Omental fat pad (tissue), 4 donors: Measurements from ENCODE around the gene THAP4. TPM values are rescaled to one million over a fixed set of nuclear protein-coding genes. Genes with fewer than 3 reads are reported as not detected.

Experiments
- ATAC-seq: fragments of 150-250 bp; one replicate; pipeline ENCODE4 v1.9.1; 2016; ENCODE audit warnings: mild to moderate bottlenecking, moderate library complexity; ENCODE audit not compliant: low FRiP score
- DNase-seq: peaks from one replicate; pipeline ENCODE4 v3.0.0-alpha.2; 2019; ENCODE audit warnings: low spot score
- total RNA-seq, 4 donors: library from RNA; depleted of rRNA; stranded (reverse); fragments of >200 nt; gene quantifications; one replicate each; pipeline ENCODE4 v1.1.0, GENCODE V29; 2016
- TF ChIP-seq, protein P1 (sequence below), 3 donors: fragments of 450-650 bp; IDR thresholded peaks; one replicate each; pipeline ENCODE4 v1.5.1; 2016 to 2017; ENCODE audit warnings: antibody characterized with exemption in 3 of 3, mild to moderate bottlenecking in 3 of 3, moderate library complexity in 2 of 3

The THAP4 gene
- total RNA-seq, 4 donors from 2014 or later, result 29.5 to 55.1 (median 44.8) TPM

DNA sequence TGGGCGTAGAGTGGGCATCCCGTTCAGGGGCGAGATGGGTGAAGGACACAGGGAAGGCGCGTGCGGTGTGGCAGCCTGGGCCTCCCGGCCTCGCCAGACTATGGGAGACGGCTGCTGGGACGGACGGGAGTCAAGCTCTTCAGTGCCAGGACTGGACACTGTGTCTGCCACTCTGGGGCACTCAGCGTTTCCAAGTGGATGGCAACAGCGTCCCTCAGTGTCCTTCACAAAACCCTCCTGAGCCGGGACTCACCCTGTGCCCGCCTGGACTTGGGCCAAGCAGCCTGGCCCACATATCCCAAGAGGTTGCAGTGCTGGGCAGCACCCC lies 94.7 kb downstream of the THAP4 start:
- TF ChIP-seq, protein P1, sequence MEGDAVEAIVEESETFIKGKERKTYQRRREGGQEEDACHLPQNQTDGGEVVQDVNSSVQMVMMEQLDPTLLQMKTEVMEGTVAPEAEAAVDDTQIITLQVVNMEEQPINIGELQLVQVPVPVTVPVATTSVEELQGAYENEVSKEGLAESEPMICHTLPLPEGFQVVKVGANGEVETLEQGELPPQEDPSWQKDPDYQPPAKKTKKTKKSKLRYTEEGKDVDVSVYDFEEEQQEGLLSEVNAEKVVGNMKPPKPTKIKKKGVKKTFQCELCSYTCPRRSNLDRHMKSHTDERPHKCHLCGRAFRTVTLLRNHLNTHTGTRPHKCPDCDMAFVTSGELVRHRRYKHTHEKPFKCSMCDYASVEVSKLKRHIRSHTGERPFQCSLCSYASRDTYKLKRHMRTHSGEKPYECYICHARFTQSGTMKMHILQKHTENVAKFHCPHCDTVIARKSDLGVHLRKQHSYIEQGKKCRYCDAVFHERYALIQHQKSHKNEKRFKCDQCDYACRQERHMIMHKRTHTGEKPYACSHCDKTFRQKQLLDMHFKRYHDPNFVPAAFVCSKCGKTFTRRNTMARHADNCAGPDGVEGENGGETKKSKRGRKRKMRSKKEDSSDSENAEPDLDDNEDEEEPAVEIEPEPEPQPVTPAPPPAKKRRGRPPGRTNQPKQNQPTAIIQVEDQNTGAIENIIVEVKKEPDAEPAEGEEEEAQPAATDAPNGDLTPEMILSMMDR (IDR thresholded peaks at IDR 0.05), result no peak
- no peak for DNase-seq
- ATAC-seq, result no peak

DNA sequence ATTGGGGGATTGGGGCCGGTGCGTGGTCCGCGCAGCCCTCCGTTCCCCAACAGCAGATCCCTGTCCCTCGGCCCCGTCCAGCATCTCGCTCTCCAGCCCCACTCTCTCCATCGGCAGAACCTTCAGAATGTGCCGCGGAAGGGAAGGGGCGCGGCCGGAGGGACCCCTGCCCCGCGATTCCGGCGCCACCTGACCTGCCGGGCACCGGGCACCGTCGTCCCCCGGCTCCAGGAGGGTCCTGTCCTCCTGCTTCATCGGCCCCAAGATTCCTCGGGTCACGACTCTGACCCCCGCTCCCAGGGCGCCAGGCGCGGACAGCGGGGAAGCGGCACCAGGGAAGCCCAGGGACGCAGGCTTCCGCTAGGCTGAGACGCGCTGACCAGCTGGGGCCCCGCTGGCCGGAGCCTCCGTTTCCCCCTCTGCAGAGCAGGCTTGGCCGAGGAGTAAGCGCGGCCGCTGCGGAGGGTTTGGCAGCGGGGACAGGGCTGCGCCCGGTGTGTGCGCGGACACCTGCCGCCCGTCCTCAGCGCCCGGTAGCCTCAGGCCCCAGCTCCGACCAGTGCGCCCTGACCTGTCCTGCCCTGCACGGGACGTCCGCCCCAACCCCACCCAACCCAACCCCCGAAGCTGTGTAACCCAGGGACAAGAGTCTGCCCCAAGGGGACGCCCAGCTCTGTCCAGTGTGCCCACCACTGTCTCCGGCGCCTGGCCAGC lies 95.2 kb downstream of the THAP4 start:
- no peak for ATAC-seq
- TF ChIP-seq, protein P1 (IDR thresholded peaks at IDR 0.05), result no peak
- no peak for DNase-seq

DNA sequence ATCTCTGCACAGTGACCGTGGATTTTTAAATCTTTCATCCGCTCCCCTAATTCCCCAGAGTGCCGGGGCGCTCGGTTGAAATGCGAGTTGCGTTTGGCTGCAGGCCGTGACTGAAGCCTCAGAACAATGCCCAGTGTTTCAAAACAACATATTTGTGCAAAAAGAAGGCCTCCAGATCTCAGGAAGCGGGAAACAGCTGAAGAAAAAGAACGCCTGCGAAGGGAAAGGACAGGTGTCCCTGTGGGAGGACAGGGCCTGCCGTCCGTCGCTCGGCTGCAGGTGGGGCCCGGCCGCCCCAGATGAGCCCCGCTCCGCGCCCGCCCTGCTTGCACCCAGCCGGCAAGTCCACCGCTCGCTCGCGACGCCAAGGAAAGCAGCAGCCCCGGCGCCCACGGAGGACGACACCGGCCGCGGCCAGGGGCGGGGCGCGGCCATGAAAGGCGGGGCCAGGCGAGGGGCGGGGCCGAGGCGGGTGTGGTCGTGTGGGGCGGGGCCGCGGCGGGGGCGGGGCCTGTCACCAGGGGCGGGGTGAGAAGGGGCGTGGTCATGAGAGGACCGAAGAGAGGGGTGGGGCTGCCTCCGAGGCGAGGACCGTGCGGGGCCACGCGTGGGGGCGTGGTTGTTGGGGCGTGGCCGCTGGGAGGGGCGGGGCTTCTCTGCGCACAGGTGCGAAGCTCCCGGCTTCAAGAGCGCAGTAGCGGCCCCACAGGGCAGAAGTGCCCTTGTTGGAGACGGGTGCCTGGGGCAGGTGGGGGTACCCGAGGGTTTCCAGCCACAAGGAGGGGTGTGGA lies 96.0 kb downstream of the THAP4 start:
- no peak for DNase-seq
- peak; percentile 33 for ATAC-seq
- TF ChIP-seq, protein P1 (IDR thresholded peaks at IDR 0.05), result no peak

DNA sequence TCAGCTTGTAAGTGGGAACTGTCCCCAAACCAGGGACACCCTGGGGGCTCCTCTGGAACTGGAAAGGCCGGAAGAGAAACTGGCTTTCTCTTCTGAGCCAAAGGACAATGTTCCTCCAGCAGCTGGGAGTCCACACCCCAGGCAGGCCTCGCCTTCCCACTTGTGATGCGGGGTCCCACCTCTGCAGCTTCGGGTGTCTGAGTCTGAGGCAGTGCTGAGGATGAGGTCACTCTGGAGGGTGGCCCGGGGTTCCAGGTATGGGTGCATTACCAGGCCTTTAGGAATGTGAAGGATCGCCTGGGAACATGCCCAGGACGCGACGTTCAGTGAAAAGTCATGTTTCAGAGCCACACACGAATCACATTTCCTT lies 96.6 kb downstream of the THAP4 start:
- DNase-seq, result no peak
- peak; percentile 25 for ATAC-seq
- TF ChIP-seq, protein P1 (IDR thresholded peaks at IDR 0.05), result no peak

DNA sequence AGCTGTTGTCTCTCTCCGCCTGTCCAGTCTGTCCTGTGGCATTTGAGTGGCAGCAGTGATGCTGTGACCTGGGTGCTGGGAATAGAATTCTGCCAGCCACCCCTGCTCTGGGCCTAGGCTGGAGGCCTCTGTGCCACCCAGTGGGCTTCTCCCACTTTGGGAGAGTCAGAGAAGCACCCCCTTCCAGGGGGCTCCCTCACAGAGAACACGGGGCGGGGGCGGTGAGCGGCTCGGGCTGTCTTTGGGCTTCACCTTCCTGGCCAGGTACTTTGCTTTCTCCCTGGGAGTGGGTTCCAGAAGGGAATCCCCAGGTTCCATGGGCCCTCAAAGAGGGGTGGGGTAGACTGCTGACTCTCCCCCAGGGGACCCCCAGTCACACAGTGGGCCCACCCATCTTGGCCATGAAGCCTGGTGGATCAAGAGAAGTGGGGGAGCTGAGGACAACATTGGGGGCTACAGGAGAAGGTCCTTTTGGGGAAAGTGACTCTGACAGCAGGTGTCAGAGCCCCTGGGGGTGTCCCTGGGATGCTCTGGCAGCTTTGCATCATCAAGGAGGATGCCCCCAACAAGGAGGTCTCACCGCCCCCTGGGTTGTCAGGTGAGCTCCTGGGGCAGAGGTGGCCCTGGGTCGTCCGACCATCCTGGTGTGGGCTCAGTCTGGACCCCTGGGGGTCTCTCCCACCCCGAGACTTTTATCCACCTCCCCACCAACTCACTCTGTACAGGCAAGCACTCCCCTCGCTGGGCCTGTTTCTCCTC lies 97.2 kb downstream of the THAP4 start:
- TF ChIP-seq, protein P1 (IDR thresholded peaks at IDR 0.05), result no peak
- ATAC-seq (no peak), DNase-seq (no peak)

DNA sequence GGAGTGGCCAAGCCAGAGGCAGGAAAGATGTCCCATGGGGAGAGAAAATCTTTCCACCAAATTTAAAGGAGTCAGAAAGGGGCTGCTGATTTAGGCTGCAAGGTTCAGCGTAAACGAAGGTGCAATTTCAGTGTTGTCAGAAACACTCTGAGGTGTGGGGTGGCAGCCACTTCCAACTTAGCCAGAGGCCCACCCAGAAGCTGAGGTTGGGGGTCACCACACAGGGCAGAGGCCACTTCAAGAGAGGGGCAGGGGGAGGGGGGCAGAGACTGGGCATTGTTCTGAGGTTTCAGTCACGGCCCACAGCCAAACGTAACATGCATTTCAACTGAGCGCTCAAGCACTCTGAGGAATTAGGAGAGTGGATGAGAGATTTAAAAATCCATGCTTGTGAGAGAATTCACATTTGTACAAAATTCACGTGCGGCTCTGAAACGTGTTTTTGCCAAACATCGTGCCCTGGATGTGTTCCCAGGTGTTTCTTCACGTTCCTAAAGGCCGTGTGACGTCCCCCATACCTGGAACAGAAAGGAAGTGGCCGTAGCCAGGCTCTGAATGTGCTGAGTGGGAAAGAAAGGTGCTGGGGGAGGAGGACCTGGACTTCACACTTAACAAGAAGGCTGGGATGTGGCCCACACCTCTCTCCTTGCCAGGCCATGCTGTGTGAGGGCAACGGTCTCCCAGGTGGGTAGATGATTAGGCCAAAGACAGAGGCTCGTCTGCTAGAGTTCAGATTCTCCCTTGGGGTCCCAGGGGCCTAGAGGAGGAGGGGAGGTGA lies 97.9 kb downstream of the THAP4 start:
- DNase-seq, result no peak
- ATAC-seq, result no peak
- TF ChIP-seq, protein P1 (IDR thresholded peaks at IDR 0.05), result no peak
